ENCODE data around the gene P2RX1. TPM values are rescaled to one million over a fixed set of nuclear protein-coding genes. Genes with fewer than 3 reads are reported as not detected.
A peak's percentile ranks its signal among the peaks of the same experiment; 100 is the strongest.
"Not testable (repeated sequence)": the region's sequence is repeated elsewhere in the genome, so short reads cannot be mapped to it uniquely, and the experiment has no call there.

P2RX1 gene
- total RNA-seq, 1 donor from 2014 or later: 5.1 TPM

DNA sequence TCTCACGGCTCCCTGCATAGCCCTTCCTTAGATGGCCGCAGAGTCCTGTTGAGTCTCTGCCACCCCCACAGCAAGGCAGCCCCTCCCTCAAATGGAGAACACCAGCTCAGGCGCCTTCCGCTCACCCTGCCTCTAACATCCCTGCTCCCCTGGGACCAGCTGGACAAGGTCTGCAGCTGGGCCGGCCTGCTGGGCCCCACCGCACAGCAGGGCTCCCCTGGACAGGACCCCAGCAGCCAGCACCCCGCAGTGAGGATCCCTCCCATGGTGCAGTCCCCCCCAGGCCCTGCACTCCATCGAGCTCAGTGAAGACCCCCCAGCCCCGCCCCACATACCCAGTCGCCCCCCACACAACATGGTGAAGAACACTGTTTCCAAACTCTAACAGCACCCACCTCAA is 37.8 kb upstream of the P2RX1 start:
- intact Hi-C loops (cut with DNase I): no loop called here

DNA sequence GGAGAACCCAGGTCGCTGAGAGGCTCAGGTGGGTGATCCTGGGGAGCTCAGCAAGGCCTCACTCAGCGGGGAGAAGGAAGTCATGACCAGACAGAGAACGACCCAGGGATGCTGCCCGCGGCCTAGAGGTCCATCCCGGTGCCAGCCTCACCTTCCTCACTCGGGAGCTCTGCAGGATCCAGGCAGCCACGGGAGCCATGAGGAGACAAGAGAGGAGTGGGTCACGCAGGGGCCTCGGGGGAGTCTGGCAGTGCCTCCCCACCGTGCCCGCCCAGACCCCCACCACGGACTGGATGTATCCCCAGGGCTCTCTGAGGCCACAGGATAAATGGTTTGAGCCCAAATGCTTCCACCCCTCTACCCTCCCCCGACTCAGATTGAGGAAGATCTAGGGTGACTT is 37.3 kb upstream of the P2RX1 start:
- no peak for DNase-seq (ENCODE audit: low spot score)
- intact Hi-C loops (cut with DNase I): no loop called here

More for the DNA sequence above, 37.8 kb upstream of the P2RX1 start:
- no peak for DNase-seq (ENCODE audit: low spot score)

DNA sequence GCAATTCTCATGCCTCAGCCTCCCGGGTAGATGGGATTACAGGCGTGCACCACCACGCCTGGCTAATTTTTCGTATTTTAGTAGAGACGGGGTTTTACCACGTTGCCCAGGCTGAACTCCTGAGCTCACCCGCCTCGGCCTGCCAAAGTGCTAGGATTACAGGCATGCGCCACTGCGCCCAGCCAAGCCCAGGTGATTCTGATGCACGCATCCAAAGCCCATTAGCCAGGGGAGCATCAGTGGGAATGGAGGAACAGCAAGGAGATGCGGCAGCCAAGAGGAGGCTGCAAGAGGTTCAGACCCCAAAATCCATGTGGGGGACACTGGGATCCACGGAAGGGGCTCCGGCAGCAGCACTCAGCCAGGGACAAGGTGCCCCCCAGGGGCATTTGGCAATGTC is 35.9 kb upstream of the P2RX1 start:
- DNase-seq (ENCODE audit: low spot score): no peak
- intact Hi-C loops (cut with DNase I): no loop called here

DNA sequence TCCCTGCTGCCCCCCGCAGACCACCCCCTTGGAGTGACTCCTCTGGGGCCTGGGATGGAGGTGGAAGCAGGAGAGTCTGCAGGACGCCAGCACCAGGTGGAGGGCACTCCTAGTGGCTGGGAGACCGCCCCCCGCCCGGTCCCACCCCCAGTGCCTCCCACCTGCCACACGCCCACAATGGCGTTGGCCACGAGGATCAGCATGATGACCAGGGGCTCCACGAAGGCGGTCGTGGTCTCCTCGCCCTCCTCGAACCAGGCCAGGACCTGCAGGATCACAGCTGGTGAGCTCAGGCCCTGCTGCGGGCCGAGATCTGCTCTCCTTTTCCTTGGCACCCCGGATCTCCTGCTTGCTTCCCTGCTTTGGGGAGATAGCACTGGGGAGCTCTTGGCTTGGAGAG is 35.2 kb upstream of the P2RX1 start:
- no peak for DNase-seq (ENCODE audit: low spot score)

DNA sequence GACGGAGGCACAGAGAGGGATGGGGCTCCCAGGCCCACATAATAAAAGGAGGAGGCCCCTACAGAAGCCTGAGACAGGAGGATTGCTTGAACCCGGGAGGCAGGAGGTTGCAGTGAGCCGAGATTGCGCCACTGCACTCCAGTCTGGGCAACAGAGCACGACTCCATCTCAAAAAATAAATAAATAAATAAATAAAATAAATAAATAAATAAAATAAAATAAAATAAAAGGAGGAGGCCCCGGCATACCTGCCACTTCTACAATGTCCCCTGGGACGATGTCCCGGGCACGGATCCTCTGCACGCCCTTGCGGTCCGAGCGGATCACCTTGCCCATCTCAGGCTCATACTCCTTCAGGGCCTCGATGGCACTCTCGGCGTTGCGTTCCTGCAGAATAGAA is 34.7 kb upstream of the P2RX1 start:
- no peak for DNase-seq (ENCODE audit: low spot score)
- intact Hi-C loops (cut with DNase I): no loop called here

More for the DNA sequence above, 35.2 kb upstream of the P2RX1 start:
- intact Hi-C loops (cut with DNase I): no loop called here

DNA sequence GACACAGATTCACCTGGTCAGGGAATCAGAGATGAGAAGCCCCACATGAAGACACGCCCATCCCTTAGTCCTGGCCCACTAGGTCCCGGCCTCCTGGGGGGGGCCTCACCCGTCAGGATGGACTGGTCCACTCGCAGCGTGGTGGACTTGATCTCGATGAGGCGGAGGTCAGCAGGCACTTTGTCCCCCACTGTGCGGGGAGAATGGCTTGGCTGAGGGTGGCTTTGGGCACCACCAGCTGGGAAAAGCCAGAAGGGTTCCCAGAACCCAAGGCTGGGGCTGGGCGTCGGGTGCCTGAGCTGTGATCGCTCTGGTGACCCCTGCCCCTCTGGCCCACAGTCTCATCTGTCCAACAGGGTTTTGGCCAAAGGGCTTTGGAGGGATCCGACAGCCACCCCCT is 34.3 kb upstream of the P2RX1 start:
- no peak for DNase-seq (ENCODE audit: low spot score)
- intact Hi-C loops (cut with DNase I): no loop called here

DNA sequence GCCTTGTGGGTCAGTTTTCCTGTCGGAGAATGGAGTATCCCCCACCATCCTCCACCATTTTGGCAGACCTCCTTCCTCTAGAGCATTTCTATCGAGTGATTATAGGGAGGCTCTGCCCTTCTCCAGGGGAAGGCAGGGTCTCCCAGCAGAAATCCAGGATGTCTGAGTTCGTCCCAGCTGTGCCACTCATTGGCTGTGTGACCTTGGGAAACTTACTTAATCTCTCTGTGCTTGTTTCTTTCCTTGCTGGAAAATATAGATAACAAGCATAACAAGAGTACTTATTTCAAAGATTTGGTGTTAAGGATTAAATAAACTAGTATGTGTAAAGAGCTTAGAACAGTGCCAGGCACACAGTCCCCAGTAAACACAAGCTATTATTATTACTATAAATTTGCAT is 33.2 kb upstream of the P2RX1 start:
- intact Hi-C loops (cut with DNase I): no loop called here
- DNase-seq (ENCODE audit: low spot score): no peak

DNA sequence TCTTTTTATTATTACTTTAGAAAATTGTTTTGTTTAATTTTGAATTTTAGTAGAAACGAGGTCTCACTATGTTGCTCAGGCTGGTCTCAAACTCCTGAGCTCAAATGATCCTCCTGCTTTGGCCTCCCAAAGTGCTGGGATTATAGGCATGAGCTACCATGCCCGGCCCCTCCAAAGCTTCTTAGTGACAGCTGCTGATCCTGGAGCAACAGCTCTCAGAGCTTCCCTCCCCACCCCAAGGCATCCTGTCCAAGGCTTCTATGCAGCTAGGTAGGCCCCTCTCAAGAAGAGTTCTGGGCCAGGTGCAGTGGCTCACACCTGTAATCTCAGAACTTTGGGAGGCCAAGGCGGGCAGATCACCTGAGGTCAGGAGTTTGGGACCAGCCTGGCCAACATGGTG is 32.3 kb upstream of the P2RX1 start:
- intact Hi-C loops (cut with DNase I); DNase-seq (ENCODE audit: low spot score): not testable (repeated sequence)

DNA sequence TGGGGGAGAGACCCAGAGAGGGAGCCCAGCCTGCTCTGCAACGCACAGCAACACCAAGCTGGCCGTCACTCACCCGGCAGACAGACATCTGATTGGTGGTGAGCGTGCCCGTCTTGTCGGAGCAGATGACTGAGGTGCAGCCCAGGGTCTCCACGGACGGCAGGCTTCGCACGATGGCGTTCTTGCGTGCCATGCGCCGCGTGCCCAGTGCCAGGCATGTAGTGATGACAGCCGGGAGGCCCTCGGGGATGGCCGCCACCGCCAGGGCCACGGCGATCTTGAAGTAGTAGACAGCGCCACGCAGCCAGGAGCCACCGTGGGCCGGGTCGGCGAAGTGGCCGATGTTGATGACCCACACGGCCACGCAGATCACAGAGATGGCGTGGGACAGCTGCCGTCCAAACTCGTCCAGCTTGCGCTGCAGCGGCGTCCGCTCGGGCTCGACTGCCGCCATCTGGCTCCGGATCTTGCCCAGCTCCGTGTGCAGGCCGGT is 31.1 kb upstream of the P2RX1 start:
- intact Hi-C loops (cut with DNase I): no loop called here
- no peak for DNase-seq (ENCODE audit: low spot score)

DNA sequence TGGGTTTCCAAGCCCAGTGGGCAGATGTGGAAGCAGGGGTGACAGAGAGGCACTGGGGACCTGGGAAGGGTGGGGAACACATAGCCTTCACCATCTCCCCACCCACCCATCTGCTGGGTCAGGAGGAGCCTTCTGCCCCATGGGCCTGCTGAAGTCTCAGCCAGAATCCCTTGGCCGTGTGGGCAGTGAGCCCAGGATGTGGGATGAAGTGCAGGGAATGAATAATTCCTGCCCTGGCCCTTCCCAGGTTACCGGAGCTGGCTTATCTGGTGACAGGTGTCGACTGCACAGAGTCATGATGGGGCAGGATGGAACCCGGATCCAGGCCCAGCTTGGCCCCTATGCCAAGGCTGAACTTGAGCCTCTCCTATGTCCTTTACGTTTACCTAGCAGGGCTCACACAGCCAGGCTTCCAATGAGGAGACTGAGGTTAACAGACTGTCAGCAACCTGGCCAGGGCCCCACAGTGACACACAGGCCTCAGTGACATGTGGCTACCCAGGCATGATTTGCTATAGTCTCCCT is 30.5 kb upstream of the P2RX1 start:
- intact Hi-C loops (cut with DNase I): no loop called here
- DNase-seq (ENCODE audit: low spot score): no peak

DNA sequence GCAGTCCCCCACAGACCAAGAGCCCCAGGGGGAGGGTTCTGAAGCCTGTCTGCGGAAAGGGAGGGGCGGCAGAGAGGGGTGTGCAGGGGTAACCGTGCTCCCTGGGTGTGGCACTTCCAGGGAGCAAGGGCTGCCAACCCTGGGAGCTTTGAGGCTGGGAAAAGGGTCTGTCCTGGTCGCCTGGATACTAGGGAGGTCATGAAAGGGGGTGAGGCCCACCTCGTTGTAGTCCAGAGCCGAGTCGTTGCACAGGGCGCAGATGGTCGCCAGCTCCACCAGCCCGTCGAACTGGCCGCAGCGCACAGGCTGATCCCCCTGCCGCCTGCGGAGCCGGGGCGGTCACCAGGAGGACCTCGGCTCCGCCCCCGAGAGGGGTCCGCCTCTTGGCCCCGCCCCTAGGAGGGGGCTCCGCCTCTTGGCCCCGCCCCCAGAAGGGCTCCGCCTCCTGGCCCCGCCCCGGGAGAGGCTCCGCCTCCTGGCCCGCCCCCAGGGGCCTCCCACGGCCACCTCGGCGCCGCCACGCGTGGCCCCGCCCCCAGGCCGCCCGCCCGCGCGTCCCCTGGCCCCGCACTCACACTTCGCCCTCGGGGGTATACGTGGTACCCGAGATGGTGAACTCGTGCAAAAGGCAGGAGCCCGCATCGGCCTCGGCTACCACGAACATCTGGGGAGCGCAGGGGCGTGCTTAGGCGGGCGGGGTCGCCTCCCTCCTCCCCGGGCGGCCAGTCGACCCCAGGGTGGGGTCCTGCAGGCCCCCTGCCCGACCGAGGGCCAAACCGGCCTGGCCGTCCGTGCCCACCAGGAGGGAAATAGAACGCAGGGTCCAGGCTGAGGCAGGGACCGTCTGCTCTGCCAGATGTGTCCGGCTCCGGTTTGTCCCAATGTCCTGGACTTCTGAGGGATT is 28.5 kb upstream of the P2RX1 start:
- intact Hi-C loops (cut with DNase I): no loop called here

DNA sequence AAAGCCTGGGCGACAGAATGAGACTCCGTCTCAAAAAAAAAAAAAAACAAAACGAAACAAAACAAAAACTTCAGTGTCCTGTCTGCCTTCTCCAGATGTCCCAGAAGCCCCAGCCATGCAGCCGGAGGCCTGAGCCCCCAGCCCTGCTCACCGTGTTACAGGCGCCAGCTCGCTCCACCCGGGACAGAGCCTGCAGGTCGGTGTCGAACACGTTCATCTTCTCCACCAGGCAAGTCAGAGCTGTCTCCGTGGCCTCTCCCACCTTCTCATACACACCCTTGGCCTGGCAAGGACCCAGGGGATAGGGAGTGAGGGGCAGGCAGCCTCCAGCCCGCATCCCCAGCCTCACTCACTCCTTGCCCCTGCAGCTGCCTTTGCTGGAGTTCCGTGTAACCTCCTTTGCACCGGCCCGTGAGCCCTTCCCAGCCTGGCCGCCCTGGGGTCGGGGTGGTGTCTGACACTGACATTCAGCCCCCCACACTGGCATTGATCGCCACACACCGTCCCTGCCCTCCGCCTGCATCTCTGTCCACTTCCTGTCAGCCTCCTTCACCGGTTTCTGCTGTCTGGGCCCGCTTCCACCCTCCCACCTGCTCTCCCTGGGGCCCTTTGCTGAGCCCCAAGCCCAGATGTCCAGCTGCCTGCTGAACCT is 27.1 kb upstream of the P2RX1 start:
- intact Hi-C loops (cut with DNase I): no loop called here
- no peak for DNase-seq (ENCODE audit: low spot score)

More for the DNA sequence above, 28.5 kb upstream of the P2RX1 start:
- DNase-seq (ENCODE audit: low spot score): no peak

DNA sequence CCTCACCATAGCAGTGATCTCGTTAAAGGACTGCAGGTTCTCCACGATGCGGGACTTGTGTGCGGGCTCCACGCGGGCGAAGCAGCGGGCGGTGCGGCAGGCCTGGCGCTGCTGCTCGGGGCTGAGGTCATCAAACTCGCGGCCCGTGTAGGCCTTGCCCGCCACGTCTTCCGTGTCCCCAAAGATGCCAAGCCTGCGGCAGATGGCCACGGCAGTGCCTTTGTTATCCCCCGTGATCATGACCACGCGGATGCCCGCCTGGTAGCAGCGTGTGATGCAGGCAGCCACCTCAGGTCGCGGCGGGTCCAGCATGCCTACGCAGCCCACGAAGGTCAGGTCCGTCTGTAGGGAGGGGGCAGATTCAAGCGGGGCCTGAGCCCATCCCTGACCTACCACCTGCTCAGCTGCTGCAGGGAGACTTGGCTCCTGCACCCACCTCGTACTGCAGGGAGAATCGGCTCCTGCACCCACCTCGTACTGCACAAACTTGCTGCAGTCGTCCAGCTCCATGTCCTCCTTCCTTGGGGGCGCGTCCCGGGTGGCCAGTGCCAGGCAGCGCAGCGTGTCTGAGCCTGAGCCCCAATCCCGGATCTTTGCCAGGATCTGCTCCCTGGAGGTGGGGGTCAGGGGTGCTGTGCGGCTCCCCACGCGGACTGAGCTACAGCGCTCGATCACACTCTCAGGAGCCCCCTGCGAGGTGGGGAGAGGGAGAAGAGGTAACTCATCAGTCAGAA is 24.9 kb upstream of the P2RX1 start:
- no peak for DNase-seq (ENCODE audit: low spot score)

DNA sequence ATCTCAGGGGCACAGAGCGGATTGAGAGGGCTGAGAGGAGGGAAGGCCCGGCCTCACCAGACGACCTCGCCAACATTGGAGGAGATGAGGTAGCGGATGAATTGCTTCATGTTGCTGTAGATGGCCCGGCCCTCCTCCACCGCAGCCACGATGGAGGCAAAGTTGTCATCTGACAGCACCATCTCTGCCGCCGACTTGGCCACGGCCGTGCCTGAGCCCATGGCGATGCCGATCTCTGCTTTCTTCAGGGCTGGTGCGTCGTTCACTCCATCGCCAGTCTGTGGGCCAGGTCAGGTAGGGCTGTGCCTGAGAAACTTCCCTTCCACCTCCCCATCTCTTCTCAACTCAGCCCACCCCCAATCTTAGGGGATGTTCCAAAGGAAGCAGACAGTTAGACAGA is 21.1 kb upstream of the P2RX1 start:
- no peak for DNase-seq (ENCODE audit: low spot score)
- intact Hi-C loops (cut with DNase I): no loop called here

More for the DNA sequence above, 24.9 kb upstream of the P2RX1 start:
- intact Hi-C loops (cut with DNase I): no loop called here

DNA sequence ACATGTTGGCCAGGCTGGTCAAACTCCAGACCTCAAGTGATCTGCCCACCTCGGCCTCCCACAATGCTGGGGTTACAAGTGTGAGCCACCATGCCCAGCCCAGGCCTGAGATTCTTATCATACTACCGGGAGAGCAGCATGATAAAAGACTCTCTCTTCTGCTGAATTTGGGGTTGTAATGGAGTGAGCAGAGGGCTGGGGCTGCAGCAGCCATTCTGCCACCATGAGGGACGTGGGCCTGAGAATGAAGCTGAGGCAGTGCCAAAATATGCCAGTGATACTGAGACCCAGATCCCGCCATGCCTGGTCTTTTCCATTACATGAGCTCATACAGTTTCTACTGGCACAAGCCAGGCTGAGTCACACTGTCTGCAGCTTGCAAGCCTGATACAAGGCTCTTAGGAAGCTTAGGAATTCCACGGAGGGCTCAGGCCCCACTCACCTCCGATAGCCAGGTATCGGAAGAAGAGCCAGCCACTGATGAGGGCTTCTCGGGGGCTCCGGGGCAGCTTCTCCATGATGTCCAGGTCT is 19.6 kb upstream of the P2RX1 start:
- DNase-seq (ENCODE audit: low spot score): no peak
- intact Hi-C loops (cut with DNase I): no loop called here

DNA sequence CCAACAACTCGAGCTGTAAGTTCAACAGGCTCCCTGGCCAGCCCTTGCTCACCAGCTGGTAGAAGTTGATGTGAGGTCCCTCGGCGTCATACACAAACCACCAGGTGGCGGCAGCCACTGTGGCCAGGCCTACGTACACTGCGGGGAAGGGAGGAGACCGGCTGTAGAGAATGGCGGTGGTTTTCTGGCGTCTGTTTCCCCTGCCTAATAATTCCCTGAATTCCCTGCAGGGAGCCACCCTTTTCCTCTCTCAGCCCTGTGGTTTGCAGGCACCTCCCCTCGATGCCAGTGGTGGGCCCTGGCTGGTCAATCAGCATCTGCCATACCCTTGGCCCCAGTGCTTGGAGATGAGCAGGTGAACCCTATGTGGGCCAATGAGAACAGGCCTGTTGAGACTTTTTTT is 18.9 kb upstream of the P2RX1 start:
- intact Hi-C loops (cut with DNase I): no loop called here
- peak; percentile 85 for DNase-seq (ENCODE audit: low spot score)

DNA sequence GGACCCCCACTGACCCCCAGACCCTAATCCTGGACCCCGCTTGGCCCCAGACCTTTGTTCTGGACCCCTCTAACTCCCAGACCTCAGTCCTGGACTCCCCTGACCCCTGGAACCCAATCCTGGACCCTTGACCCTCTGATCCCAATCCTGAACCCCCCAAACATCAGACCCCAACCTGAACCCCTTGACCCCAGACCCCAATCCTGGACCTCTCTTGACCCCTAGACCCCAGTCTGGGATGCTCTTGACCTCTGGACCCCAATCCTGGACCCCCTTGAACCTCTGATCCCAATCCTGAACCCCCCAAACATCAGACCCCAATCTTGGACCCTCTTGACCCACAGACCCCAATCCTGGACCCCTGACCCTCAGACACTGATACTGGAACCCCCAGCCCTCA is 13.5 kb upstream of the P2RX1 start:
- intact Hi-C loops (cut with DNase I): no loop called here
- no peak for DNase-seq (ENCODE audit: low spot score)

DNA sequence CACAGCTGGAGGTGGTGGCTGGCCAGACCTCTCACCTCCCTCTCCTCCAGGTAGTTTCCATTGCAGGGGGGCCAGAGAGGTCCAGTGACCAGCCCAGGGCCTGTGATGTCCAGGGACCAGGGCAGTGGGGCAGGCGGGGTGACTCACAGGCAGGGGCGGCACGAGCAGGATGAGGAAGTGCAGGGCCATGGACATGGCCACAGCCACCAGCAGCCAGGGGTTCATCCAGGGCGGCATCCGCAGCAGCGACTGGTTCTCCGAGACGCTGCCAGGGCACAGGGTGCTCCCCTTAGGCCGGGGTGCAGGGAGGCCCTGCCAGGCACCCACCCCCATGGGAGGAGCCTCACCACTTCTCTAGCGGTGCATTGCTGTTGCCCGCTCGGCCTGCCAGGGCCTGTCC is 12.9 kb upstream of the P2RX1 start:
- intact Hi-C loops (cut with DNase I): no loop called here
- DNase-seq (ENCODE audit: low spot score): no peak

DNA sequence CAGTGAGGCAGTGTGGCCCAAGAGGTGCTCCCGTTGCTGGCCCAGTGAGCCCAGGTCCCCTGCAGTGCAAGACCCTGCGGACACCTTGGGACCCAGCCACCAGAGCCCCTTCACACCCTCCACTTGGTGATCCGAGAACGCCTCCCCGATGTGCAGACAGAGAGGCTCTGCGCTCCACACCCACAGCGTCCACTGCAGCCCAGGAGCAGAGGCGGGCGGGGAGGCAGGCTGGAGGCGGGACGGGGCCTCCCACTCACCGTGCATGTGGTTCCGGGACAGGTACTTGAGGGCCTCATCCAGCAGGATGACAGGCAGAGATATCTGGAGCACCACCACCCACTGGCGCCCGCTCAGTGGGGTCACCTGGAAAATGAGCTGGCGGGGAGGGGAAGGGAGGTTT is 12.1 kb upstream of the P2RX1 start:
- intact Hi-C loops (cut with DNase I): no loop called here
- no peak for DNase-seq (ENCODE audit: low spot score)
